Uterus (tissue), 2 donors: ENCODE results near the gene SLC7A4.

Experiments used
- CTCF ChIP-seq, 4 experiments: fragments of 200-600 bp in 2 of 4; fragments of 450-650 bp in 2 of 4; sonication (generic) in 2 of 4; IDR thresholded peaks; one replicate each; pipeline ENCODE4 v1.5.1; 2016 to 2019; ENCODE audit warnings: antibody characterized with exemption in 4 of 4, mild to moderate bottlenecking in 2 of 4, moderate library complexity in 1 of 4
- POLR2A ChIP-seq, 2 donors: fragments of 450-650 bp; IDR thresholded peaks; one replicate each; pipeline ENCODE4 v1.6.1; 2016; ENCODE audit warnings: antibody characterized with exemption in 2 of 2, mild to moderate bottlenecking in 1 of 2, moderate library complexity in 1 of 2

DNA sequence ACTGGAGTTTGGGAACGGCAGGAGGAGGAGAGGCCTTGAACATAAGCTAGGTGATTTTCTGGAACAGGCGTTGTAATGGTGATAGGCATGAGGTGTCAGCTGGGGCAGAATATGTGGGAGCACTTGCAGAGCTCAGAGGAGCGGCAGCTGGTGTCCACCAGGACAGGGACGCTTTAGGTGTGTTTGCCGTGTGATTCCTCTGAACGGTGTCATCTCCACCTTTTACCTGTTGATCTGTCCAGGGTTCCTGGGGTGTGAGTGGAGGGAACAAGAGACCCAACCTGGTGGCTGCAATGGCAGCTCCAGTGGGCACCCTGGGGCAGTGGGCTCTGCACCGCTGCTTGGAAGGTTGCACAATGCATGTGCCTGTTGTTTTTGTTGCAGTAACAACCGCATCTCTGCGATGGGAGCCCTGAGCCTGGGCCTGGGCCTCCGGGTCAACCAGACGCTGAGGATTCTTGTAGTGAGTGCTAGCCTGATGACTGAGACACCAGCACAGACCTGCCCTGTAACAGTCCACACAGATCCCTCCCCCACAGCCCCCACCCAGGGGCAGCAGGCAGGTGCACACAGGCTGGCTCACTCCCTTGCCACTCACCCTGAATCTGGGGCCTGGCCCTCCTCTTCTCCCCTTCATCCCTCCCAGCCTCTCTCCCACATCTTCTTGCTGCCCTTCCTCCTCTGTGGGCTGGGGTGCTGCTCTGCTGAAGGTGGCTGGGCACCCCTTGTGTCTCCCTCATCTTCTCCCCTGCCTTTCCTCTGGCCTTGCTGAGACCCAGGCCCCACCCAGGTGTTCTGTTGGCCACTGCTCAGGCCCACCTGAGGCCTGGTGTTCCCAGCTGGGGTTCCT is 22.6 kb upstream of the SLC7A4 start:
- no peak for TF ChIP-seq CTCF (IDR thresholded peaks at IDR 0.05)
- no peak for TF ChIP-seq POLR2A (IDR thresholded peaks at IDR 0.05)
